GM23338 (cell line): Measurements from ENCODE around the gene MOV10. TPM values are rescaled to one million over a fixed set of nuclear protein-coding genes. Genes with fewer than 3 reads are reported as not detected.

Experiments used
- ATAC-seq: fragments of 200-7000 bp; cut with Tn5 transposase; 3 replicates; pipeline ENCODE4 v1.9.1; 2020
- DNase-seq: peaks from one replicate; pipeline ENCODE4 v3.0.0-alpha.2; 2015; ENCODE audit warnings: low spot score
- H2AFZ ChIP-seq: fragments of 200-600 bp; sonication (generic); 2 replicates; pipeline ENCODE4 v1.8.0; 2016; ENCODE audit warnings: antibody characterized with exemption, mild to moderate bottlenecking, moderate library complexity
- H3F3A ChIP-seq: fragments of 200-600 bp; sonication (generic); replicated peaks from 2 replicates; pipeline ENCODE4 v1.8.0; 2017; ENCODE audit warnings: antibody characterized with exemption, mixed run types, low read depth
- H3K27ac ChIP-seq: fragments of 200-600 bp; sonication (generic); 2 replicates; pipeline ENCODE4 v1.6.1; 2016; ENCODE audit warnings: low read depth
- H3K27me3 ChIP-seq: fragments of 200-600 bp; sonication (generic); 2 replicates; pipeline ENCODE4 v1.8.0; 2016; ENCODE audit warnings: mild to moderate bottlenecking, mixed run types, moderate library complexity; ENCODE audit not compliant: insufficient read depth
- H3K36me3 ChIP-seq: fragments of 200-600 bp; sonication (generic); 2 replicates; pipeline ENCODE4 v1.8.0; 2016; ENCODE audit warnings: mild to moderate bottlenecking; ENCODE audit not compliant: insufficient read depth
- H3K4me1 ChIP-seq: fragments of 200-600 bp; sonication (generic); 2 replicates; pipeline ENCODE4 v1.8.0; 2016; ENCODE audit warnings: mild to moderate bottlenecking, moderate library complexity; ENCODE audit not compliant: insufficient read depth
- H3K4me2 ChIP-seq: fragments of 200-600 bp; sonication (generic); 2 replicates; pipeline ENCODE4 v1.7.1; 2017; ENCODE audit warnings: mixed run types
- H3K4me3 ChIP-seq: fragments of 200-600 bp; sonication (generic); 2 replicates; pipeline ENCODE4 v1.6.1; 2016; ENCODE audit warnings: mixed run types
- H3K79me2 ChIP-seq: fragments of 200-600 bp; sonication (generic); replicated peaks from 2 replicates; pipeline ENCODE4 v1.8.0; 2017; ENCODE audit warnings: mild to moderate bottlenecking; ENCODE audit not compliant: insufficient read depth
- H3K9me2 ChIP-seq: fragments of 200-600 bp; sonication (generic); 2 replicates; pipeline ENCODE4 v1.8.0; 2017; ENCODE audit not compliant: insufficient read depth
- H4K20me1 ChIP-seq: fragments of 200-600 bp; sonication (generic); replicated peaks from 2 replicates; pipeline ENCODE4 v1.8.0; 2017; ENCODE audit warnings: mild to moderate bottlenecking; ENCODE audit not compliant: insufficient read depth
- H3K27ac Mint-ChIP-seq: 2 replicates; pipeline ENCODE4 v1.8.0; 2020; ENCODE audit warnings: inconsistent platforms, mild to moderate bottlenecking, moderate library complexity, mixed read lengths
- H3K27me3 Mint-ChIP-seq: 3 replicates; pipeline ENCODE4 v1.8.0; 2022; ENCODE audit warnings: low read depth, mild to moderate bottlenecking, moderate library complexity, mixed read lengths, inconsistent platforms; ENCODE audit not compliant: insufficient read depth, poor library complexity
- H3K36me3 Mint-ChIP-seq: 3 replicates; pipeline ENCODE4 v1.8.0; 2021; ENCODE audit warnings: low read depth, mild to moderate bottlenecking, inconsistent platforms, moderate library complexity, mixed read lengths
- H3K4me1 Mint-ChIP-seq: 3 replicates; pipeline ENCODE4 v1.8.0; 2020; ENCODE audit warnings: mild to moderate bottlenecking, inconsistent platforms, mixed read lengths
- H3K4me3 Mint-ChIP-seq: 3 replicates; pipeline ENCODE4 v1.8.0; 2021; ENCODE audit warnings: moderate library complexity, mild to moderate bottlenecking, inconsistent platforms, mixed read lengths
- H3K9me3 Mint-ChIP-seq: 3 replicates; pipeline ENCODE4 v1.8.0; 2020; ENCODE audit warnings: moderate library complexity, mild to moderate bottlenecking, inconsistent platforms, mixed read lengths
- CTCF ChIP-seq, 2 experiments: fragments of 200-600 bp in 1 of 2; sonication (generic) in 1 of 2; conservative IDR thresholded peaks; 2 replicates each; pipeline versions ENCODE4 v1.5.1 to v1.6.1; 2016 to 2017; ENCODE audit warnings: antibody characterized with exemption in 2 of 2, low read depth in 2 of 2, mild to moderate bottlenecking in 2 of 2, moderate library complexity in 1 of 2
- ZNF114 ChIP-seq: fragments of 250-450 bp; sonication (Bioruptor Pico); IDR thresholded peaks from 2 replicates; pipeline ENCODE4 v1.5.0; 2020; ENCODE audit warnings: mild to moderate bottlenecking, moderate library complexity
- ZNF331 ChIP-seq: fragments of 250-450 bp; sonication (Bioruptor Pico); IDR thresholded peaks from 2 replicates; pipeline ENCODE4 v1.5.0; 2020; ENCODE audit warnings: low read depth, mild to moderate bottlenecking, moderate library complexity
- ZNF462 ChIP-seq: fragments of 250-450 bp; sonication (Bioruptor Pico); IDR thresholded peaks from 2 replicates; pipeline ENCODE4 v1.5.0; 2020; ENCODE audit warnings: mild to moderate bottlenecking, moderate library complexity
- polyA plus RNA-seq: library from polyadenylated mRNA; unstranded; fragments of >200 nt; fragmentation: Nextera tagmentation; extraction: Ambion mirVana; gene quantifications from 2 replicates; pipeline ENCODE4 v1.2.1, GENCODE V29; 2016
- total RNA-seq: library from RNA; depleted of rRNA; stranded (reverse); fragments of >200 nt; shearing (Covaris generic); gene quantifications from 2 replicates; pipeline ENCODE4 v1.2.3, GENCODE V29; 2014

Gene MOV10
- total and polyA plus RNA-seq, 2 experiments from 2014 or later: 53.6 to 77.6 TPM

GRCh38 chr1:112687361-112687760, 12.9 kb downstream of the MOV10 start:
- H3K4me3 Mint-ChIP-seq: no peak overlapping the region
- no peak overlapping the region for H3K4me3 ChIP-seq
- no peaks in the 10 kb centered on the region for H3K9me2 ChIP-seq
- H3K79me2 ChIP-seq: peaks cover 9% of the 10 kb centered on the region
- H3K36me3 ChIP-seq: no peaks in the 10 kb centered on the region; the same call in 1 of the 2 replicates
- H3K4me1 Mint-ChIP-seq: peaks cover 26% of the 10 kb centered on the region
- no peaks in the 10 kb centered on the region for H3K27me3 ChIP-seq
- H3K27me3 Mint-ChIP-seq: peaks cover 2% of the 10 kb centered on the region
- no peak overlapping the region for H3K4me2 ChIP-seq
- TF ChIP-seq ZNF462: no peak
- no peak for TF ChIP-seq CTCF (conservative IDR thresholded peaks at IDR 0.05; ENCODE audit: low read depth in 2 of 2)
- TF ChIP-seq ZNF114 (CRISPR knock-in tag): no peak
- TF ChIP-seq ZNF331: no peak
- no peak overlapping the region for H3K27ac Mint-ChIP-seq
- H3F3A ChIP-seq: no peaks in the 10 kb centered on the region
- H2AFZ ChIP-seq: no peak overlapping the region
- ATAC-seq (no peak), DNase-seq (no peak)
- peaks cover 5% of the 10 kb centered on the region; the same call in 1 of the 2 replicates for H4K20me1 ChIP-seq
- H3K9me3 Mint-ChIP-seq: no peaks in the 10 kb centered on the region
- H3K4me1 ChIP-seq: no peaks in the 10 kb centered on the region; the same call in none of the 2 replicates
- no peak overlapping the region for H3K27ac ChIP-seq
- H3K36me3 Mint-ChIP-seq: peaks cover 19% of the 10 kb centered on the region
